ENCODE measurements around the gene BORCS6. TPM values are rescaled to one million over a fixed set of nuclear protein-coding genes. Genes with fewer than 3 reads are reported as not detected.
A peak's percentile ranks its signal among the peaks of the same experiment; 100 is the strongest.

The BORCS6 gene
- total RNA-seq, 4 donors from 2014 or later, result 8.8 to 16.5 (median 13.4) TPM

GRCh38 chr17:8160741-8161221 is 29.2 kb downstream of the BORCS6 start:
- no peak for DNase-seq

GRCh38 chr17:8160224-8160577 is 29.8 kb downstream of the BORCS6 start:
- WGBS, 2 donors, result 57 to 69% methylated on average over 3 to 4 of the region's 4 CpGs
- no peaks in the 10 kb centered on the region for H3K27me3 ChIP-seq
- H3K4me1 ChIP-seq, result peaks cover 36 to 77% (median 51%) of the 10 kb centered on the region in 3 donors
- peak overlapping the region in 3 of 4 donors; percentile 98 to 100 (median 100) for H3K27ac ChIP-seq
- H3K4me3 ChIP-seq, result no peak overlapping the region
- no peak for DNase-seq
- TF ChIP-seq CTCF (IDR thresholded peaks at IDR 0.05) (no peak), POLR2A (IDR thresholded peaks at IDR 0.05) (no peak)
- no peaks in the 10 kb centered on the region for H3K9me3 ChIP-seq
- intact Hi-C loops (cut with DNase I), result no loop called here
- peaks cover 0 to 27% (median 7%) of the 10 kb centered on the region in 3 donors for H3K36me3 ChIP-seq

More at GRCh38 chr17:8160741-8161221, 29.2 kb downstream of the BORCS6 start:
- Histone ChIP-seq H3K4me1 (peaks cover 36 to 79% (median 51%) of the 10 kb centered on the region in 3 donors), H3K27me3 (no peaks in the 10 kb centered on the region), H3K36me3 (peaks cover 0 to 27% (median 7%) of the 10 kb centered on the region in 3 donors), H3K27ac (peak overlapping the region; percentile 32 to 100 (median 99)), H3K9me3 (no peaks in the 10 kb centered on the region), H3K4me3 (peak overlapping the region in 2 of 4 donors; percentile 4 to 5)
- 52 to 60% methylated on average over 5 of the region's 5 CpGs for WGBS, 2 donors
- TF ChIP-seq POLR2A (IDR thresholded peaks at IDR 0.05) (no peak), CTCF (IDR thresholded peaks at IDR 0.05) (no peak)
- intact Hi-C loops (cut with DNase I), result no loop called here

- WGBS, 2 donors, result 58 to 66% methylated on average over 3 to 4 of the region's 4 CpGs
- DNase-seq, result no peak
- intact Hi-C loops (cut with DNase I), result no loop called here
These were observed 30.3 kb downstream of the BORCS6 start for GRCh38 chr17:8159459-8160223.

GRCh38 chr17:8159032-8159400 is 31.0 kb downstream of the BORCS6 start:
- peaks cover 33 to 76% (median 43%) of the 10 kb centered on the region in 3 donors for H3K4me1 ChIP-seq
- H3K27me3 ChIP-seq, result no peaks in the 10 kb centered on the region
- H3K9me3 ChIP-seq, result no peaks in the 10 kb centered on the region
- peak overlapping the region; percentile 14 to 100 (median 98) for H3K27ac ChIP-seq
- whole genome bisulfite sequencing, 2 donors, result 56 to 59% methylated on average over 3 of the region's 3 CpGs
- H3K36me3 ChIP-seq, result peaks cover 0 to 27% (median 7%) of the 10 kb centered on the region in 3 donors
- intact Hi-C loops (cut with DNase I), result no loop called here
- TF ChIP-seq POLR2A (IDR thresholded peaks at IDR 0.05), result no peak
- DNase-seq, result no peak
- H3K4me3 ChIP-seq, result no peak overlapping the region

More at GRCh38 chr17:8159459-8160223, 30.3 kb downstream of the BORCS6 start:
- Histone ChIP-seq H3K4me1 (peaks cover 37 to 78% (median 49%) of the 10 kb centered on the region in 3 donors), H3K9me3 (no peaks in the 10 kb centered on the region), H3K4me3 (no peak overlapping the region), H3K36me3 (peaks cover 0 to 27% (median 7%) of the 10 kb centered on the region in 3 donors), H3K27ac (peak overlapping the region; percentile 14 to 100 (median 80)), H3K27me3 (no peaks in the 10 kb centered on the region)
- TF ChIP-seq CTCF (IDR thresholded peaks at IDR 0.05), result no peak
- TF ChIP-seq POLR2A (IDR thresholded peaks at IDR 0.05), result no peak

GRCh38 chr17:8158267-8159031 is 31.5 kb downstream of the BORCS6 start:
- Histone ChIP-seq H3K9me3 (no peaks in the 10 kb centered on the region), H3K4me3 (peak overlapping the region in 1 of 4 donors; percentile 45), H3K36me3 (peaks cover under 1 to 27% (median 7%) of the 10 kb centered on the region in 3 donors), H3K4me1 (peaks cover 30 to 76% (median 43%) of the 10 kb centered on the region in 3 donors), H3K27me3 (no peaks in the 10 kb centered on the region), H3K27ac (peak overlapping the region; percentile 65 to 100 (median 98))
- 2 to 26% methylated on average over 7 to 10 of the region's 20 CpGs for WGBS, 2 donors
- DNase-seq, result peak; percentile 71
- TF ChIP-seq CTCF (IDR thresholded peaks at IDR 0.05) (peak; percentile 83 to 98 (median 94)), POLR2A (IDR thresholded peaks at IDR 0.05) (peak in 1 of 4 donors; percentile 27)
- intact Hi-C loops (cut with DNase I), result no loop called here

Data from esophagus squamous epithelium (tissue), 5 donors.